Measurements from ENCODE around the gene YEATS2. TPM values are rescaled to one million over a fixed set of nuclear protein-coding genes. Genes with fewer than 3 reads are reported as not detected.
"Not testable (repeated sequence)": the region's sequence is repeated elsewhere in the genome, so short reads cannot be mapped to it uniquely, and the experiment has no call there.

Gene YEATS2
- total RNA-seq, 6 experiments from 2014 or later = 3.8 to 12.1 (median 7.3) TPM

DNA sequence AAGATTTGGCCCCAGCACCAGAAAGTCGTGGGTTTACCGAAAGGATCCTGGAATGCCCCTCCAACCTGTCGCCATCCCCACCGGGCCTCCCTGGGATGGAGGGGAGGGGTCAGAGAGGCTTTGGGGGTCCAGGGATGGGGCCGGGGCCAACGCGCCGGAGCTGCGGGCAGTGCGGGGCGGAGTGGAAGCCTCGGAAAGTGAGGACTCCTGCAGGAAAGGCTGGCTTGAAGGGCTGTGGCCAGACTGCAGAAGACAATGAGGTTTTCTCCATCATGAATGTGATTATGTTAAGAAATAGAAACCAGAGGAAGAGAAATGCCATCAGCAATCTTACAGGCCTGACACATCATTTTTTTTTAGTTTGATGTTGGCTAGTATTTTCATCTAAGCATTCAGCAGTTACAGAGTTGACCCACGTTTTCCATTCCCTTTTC, 738 bp downstream of the YEATS2 start:
- H3K4me3 ChIP-seq = peak overlapping the region; percentile 83 to 98 (median 96)
- WGBS (ENCODE audit: insufficient coverage, low coverage, low lambda C conversion rate, missing lambda C conversion rate) = 1% methylated on average over 13 of the region's 13 CpGs
- DNase-seq (peak in 2 of 3 donors; percentile 35 to 52), ATAC-seq (peak; percentile 38 to 51 (median 49))
- no peaks in the 10 kb centered on the region for H3K36me3 ChIP-seq
- no peaks in the 10 kb centered on the region for H3K27me3 ChIP-seq
- no peaks in the 10 kb centered on the region for H3K9me3 ChIP-seq
- H3K27ac ChIP-seq = peak overlapping the region; percentile 78 to 96 (median 86)
- peaks cover 0 to 13% (median 0%) of the 10 kb centered on the region in 4 donors for H3K4me1 ChIP-seq
- TF ChIP-seq, protein P1, sequence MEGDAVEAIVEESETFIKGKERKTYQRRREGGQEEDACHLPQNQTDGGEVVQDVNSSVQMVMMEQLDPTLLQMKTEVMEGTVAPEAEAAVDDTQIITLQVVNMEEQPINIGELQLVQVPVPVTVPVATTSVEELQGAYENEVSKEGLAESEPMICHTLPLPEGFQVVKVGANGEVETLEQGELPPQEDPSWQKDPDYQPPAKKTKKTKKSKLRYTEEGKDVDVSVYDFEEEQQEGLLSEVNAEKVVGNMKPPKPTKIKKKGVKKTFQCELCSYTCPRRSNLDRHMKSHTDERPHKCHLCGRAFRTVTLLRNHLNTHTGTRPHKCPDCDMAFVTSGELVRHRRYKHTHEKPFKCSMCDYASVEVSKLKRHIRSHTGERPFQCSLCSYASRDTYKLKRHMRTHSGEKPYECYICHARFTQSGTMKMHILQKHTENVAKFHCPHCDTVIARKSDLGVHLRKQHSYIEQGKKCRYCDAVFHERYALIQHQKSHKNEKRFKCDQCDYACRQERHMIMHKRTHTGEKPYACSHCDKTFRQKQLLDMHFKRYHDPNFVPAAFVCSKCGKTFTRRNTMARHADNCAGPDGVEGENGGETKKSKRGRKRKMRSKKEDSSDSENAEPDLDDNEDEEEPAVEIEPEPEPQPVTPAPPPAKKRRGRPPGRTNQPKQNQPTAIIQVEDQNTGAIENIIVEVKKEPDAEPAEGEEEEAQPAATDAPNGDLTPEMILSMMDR (IDR thresholded peaks at IDR 0.05) = no peak
- TF ChIP-seq POLR2A (IDR thresholded peaks at IDR 0.05) = no peak
- intact Hi-C loops (cut with DNase I) = no loop called here

DNA sequence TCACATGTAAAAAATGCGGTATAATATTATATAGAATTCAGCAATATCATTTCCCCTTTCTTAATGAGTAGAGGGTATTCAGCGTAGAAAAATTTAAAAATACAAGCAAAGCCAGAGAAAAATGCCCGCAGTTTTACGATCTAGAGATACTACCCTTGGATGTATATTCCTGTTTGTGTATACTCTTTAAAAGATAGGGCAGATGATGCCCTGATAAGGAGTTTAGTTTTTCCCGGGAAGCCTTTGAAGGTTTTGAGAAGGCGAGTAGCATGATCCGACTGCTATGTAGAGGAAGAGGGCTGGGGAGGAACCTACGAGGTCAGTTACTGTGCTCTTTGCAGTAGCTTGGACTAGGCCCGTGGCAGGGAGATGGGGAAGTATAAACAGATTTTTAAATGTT, 1.2 kb downstream of the YEATS2 start:
- H3K36me3 ChIP-seq = no peaks in the 10 kb centered on the region
- intact Hi-C loops (cut with DNase I) = no loop called here
- TF ChIP-seq POLR2A (IDR thresholded peaks at IDR 0.05) = no peak
- TF ChIP-seq, protein P1 (IDR thresholded peaks at IDR 0.05) = no peak
- H3K4me1 ChIP-seq = peaks cover 0 to 13% (median 0%) of the 10 kb centered on the region in 4 donors
- ATAC-seq = peak in 3 of 4 donors; percentile 41 to 50 (median 42)
- H3K27me3 ChIP-seq = no peaks in the 10 kb centered on the region
- no peaks in the 10 kb centered on the region for H3K9me3 ChIP-seq
- H3K27ac ChIP-seq = peak overlapping the region in 2 of 3 donors; percentile 86 to 96
- peak overlapping the region; percentile 83 to 98 (median 96) for H3K4me3 ChIP-seq
- no peak for DNase-seq
- 22% methylated on average over 9 of the region's 9 CpGs for WGBS (ENCODE audit: insufficient coverage, low coverage, low lambda C conversion rate, missing lambda C conversion rate)

DNA sequence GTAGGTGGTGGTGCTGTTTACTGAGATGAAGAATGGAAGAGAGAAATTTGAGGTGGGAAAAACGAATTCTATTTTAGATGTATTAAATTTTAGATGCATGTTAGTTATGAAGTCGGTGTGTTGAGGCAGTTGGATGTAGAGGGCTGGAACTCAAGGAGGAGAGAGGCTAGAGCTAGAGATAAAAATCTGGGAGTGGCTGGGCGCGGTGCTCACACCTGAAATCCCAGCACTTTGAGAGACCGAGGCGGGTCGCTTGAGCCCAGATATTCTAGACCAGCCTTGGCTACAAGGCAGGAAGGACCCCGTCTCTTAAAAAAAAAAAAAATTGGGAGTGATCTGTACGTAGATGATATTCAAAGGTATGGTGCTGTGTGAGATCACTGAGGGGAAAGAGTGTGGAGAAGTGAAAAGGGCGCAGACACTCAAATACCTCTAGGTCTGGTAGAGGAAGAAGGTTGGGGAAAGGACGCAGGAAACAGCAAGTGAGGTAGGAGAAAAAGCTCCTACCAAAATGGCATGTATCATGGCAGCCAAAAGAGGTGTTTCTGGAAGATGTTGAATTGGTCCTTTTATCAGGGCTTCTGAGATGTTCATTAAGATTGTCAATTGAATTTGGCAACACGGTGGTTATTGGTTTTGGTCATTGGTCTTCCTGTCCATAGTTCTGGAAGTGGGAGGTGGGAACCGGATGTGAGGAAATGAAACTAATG, 1.8 kb downstream of the YEATS2 start:
- H3K27ac ChIP-seq = peak overlapping the region in 1 of 3 donors; percentile 96
- TF ChIP-seq POLR2A (IDR thresholded peaks at IDR 0.05) = no peak
- TF ChIP-seq, protein P1 (IDR thresholded peaks at IDR 0.05) = no peak
- peak overlapping the region; percentile 83 to 98 (median 96) for H3K4me3 ChIP-seq
- intact Hi-C loops (cut with DNase I) = no loop called here
- H3K27me3 ChIP-seq = no peaks in the 10 kb centered on the region
- 66% methylated on average over 11 of the region's 13 CpGs for WGBS (ENCODE audit: insufficient coverage, low coverage, low lambda C conversion rate, missing lambda C conversion rate)
- no peaks in the 10 kb centered on the region for H3K9me3 ChIP-seq
- DNase-seq (no peak), ATAC-seq (no peak)
- H3K36me3 ChIP-seq = no peaks in the 10 kb centered on the region
- H3K4me1 ChIP-seq = peaks cover 0 to 13% (median 0%) of the 10 kb centered on the region in 4 donors

DNA sequence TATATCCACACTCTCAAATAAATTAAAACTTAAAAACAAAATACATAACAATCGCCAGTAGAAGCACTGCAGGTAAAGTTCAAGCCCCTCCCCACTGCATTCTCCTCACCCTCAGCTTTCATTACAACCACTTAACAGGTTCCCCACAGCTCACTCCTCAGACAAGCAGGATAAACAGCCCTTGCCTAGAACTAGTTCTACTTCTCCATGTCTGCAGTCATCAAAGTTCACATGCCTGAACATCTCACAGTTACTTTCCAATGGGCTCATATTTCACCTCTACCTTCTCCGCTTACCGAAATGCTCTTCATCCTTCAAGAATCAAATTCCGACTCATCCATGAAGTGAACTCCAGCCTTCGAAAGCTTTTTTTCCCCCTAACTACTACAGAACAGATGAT, 4.1 kb downstream of the YEATS2 start:
- intact Hi-C loops (cut with DNase I) = no loop called here
- TF ChIP-seq, protein P1 (IDR thresholded peaks at IDR 0.05) = no peak
- TF ChIP-seq POLR2A (IDR thresholded peaks at IDR 0.05) = no peak
- ATAC-seq = no peak
- Histone ChIP-seq H3K4me1 (peaks cover 0 to 13% (median 0%) of the 10 kb centered on the region in 4 donors), H3K4me3 (no peak overlapping the region), H3K27me3 (no peaks in the 10 kb centered on the region), H3K27ac (no peak overlapping the region), H3K36me3 (no peaks in the 10 kb centered on the region), H3K9me3 (no peaks in the 10 kb centered on the region)
- 97% methylated on average over 5 of the region's 5 CpGs for WGBS (ENCODE audit: insufficient coverage, low coverage, low lambda C conversion rate, missing lambda C conversion rate)
- no peak for DNase-seq

DNA sequence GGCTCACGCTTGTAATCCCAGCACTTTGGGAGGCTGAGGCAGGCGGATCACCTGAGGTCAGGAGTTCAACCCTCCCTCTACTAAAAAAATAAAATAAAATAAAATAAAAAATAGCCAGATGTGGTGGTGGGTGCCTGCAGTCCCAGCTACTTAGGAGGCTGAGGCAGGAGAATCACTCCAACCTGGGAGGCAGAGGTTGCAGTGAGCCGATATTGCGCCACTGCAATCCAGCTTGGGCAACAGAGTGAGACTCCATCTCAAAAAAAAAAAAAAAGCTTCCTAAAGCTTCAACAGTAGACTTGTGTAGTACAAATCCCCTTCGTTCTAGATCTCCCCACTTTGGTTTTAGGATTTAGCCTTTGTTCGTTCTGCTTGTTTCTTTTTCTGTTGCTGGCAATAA, 6.3 kb downstream of the YEATS2 start:
- intact Hi-C loops (cut with DNase I) = not testable (repeated sequence)
- 92% methylated on average over 6 of the region's 6 CpGs for WGBS (ENCODE audit: insufficient coverage, low coverage, low lambda C conversion rate, missing lambda C conversion rate)

More for the DNA sequence above, 6.3 kb downstream of the YEATS2 start:
- H3K9me3 ChIP-seq, H3K4me3 ChIP-seq, H3K4me1 ChIP-seq, ATAC-seq, H3K36me3 ChIP-seq, H3K27me3 ChIP-seq, H3K27ac ChIP-seq, DNase-seq: not testable (repeated sequence)

Data from right lobe of liver (tissue), 6 donors.